MM.1S (cell line): ENCODE results near the gene ARPC1A.
A peak's percentile ranks its signal among the peaks of the same experiment; 100 is the strongest.
"Not testable (repeated sequence)": the region's sequence is repeated elsewhere in the genome, so short reads cannot be mapped to it uniquely, and the experiment has no call there.

ENCODE experiments used
- DNase-seq: peaks from one replicate; pipeline ENCODE4 v3.0.0-alpha.2; 2015
- H2AFZ ChIP-seq: fragments of 300-600 bp; sonication (generic); 2 replicates; pipeline ENCODE4 v1.6.0; 2016; ENCODE audit warnings: antibody characterized with exemption, low read length
- H3F3A ChIP-seq: fragments of 300-600 bp; sonication (generic); 2 replicates; pipeline ENCODE4 v1.6.1; 2016; ENCODE audit warnings: mild to moderate bottlenecking, antibody characterized with exemption, low read length, moderate library complexity, mixed read lengths; ENCODE audit not compliant: insufficient read depth
- H3K27ac ChIP-seq: fragments of 300-600 bp; sonication (generic); 2 replicates; pipeline ENCODE4 v1.5.1; 2016; ENCODE audit warnings: mild to moderate bottlenecking, low read length
- H3K27me3 ChIP-seq: fragments of 300-600 bp; sonication (generic); replicated peaks from 2 replicates; pipeline ENCODE4 v1.6.0; 2016; ENCODE audit warnings: low read length; ENCODE audit not compliant: insufficient read depth
- H3K36me3 ChIP-seq: fragments of 300-600 bp; sonication (generic); replicated peaks from 2 replicates; pipeline ENCODE4 v1.6.1; 2016; ENCODE audit warnings: mild to moderate bottlenecking, low read length, mixed read lengths; ENCODE audit not compliant: insufficient read depth
- H3K4me1 ChIP-seq: fragments of 300-600 bp; sonication (generic); 2 replicates; pipeline ENCODE4 v1.6.1; 2016; ENCODE audit warnings: low read length, mixed read lengths
- H3K4me2 ChIP-seq: fragments of 300-600 bp; sonication (generic); 2 replicates; pipeline ENCODE4 v1.6.0; 2016; ENCODE audit warnings: low read depth, low read length
- H3K4me3 ChIP-seq: fragments of 300-600 bp; sonication (generic); 2 replicates; pipeline ENCODE4 v1.5.1; 2016; ENCODE audit warnings: low read length, mixed read lengths
- H3K79me2 ChIP-seq: fragments of 300-600 bp; sonication (generic); 2 replicates; pipeline ENCODE4 v1.6.1; 2016; ENCODE audit warnings: mixed run types, low read length, mixed read lengths
- H3K9ac ChIP-seq: fragments of 300-600 bp; sonication (generic); 2 replicates; pipeline ENCODE4 v1.6.1; 2016; ENCODE audit warnings: low read length, mixed read lengths
- H3K9me2 ChIP-seq: fragments of 300-600 bp; sonication (generic); replicated peaks from 2 replicates; pipeline ENCODE4 v1.6.1; 2016; ENCODE audit warnings: mild to moderate bottlenecking, low read length, mixed read lengths; ENCODE audit not compliant: insufficient read depth
- H3K9me3 ChIP-seq: fragments of 300-600 bp; sonication (generic); replicated peaks from 2 replicates; pipeline ENCODE4 v1.6.1; 2016; ENCODE audit warnings: mild to moderate bottlenecking, low read length, mixed read lengths; ENCODE audit not compliant: insufficient read depth
- H4K20me1 ChIP-seq: fragments of 300-600 bp; sonication (generic); 2 replicates; pipeline ENCODE4 v1.6.1; 2016; ENCODE audit warnings: mild to moderate bottlenecking, low read length, moderate library complexity, mixed read lengths; ENCODE audit not compliant: insufficient read depth
- TF ChIP-seq, protein P1 (sequence below): fragments of 300-600 bp; sonication (generic); IDR thresholded peaks from 2 replicates; pipeline ENCODE4 v1.5.1; 2016; ENCODE audit warnings: antibody characterized with exemption, low read length, mixed read lengths

ARPC1A gene

DNA sequence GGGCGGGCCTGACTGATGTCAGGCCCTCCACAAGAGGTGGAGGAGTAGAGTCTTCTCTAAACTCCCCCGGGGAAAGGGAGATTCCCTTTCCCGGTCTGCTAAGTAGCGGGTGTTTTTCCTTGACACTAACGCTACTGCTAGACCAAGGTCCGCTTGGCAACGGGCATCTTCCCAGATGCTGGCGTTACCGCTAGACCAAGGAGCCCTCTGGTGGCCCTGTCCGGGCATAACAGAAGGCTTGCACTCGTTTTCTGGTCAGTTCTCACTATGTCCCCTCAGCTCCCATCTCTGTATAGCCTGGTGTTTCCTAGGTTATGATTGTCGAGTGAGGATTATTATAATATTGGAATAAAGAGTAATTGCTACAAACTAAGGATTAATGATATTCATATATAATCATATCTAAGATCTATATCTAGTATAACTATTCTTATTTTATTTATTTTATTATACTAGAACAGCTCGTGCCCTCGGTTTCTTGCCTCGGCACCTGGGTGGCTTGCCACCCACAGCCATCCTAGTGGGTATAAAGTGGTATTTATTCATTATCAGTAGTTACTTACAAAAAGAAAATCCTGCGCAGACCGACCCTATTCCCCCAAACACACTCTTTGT lies 89.9 kb downstream of the ARPC1A start:
- H3K27me3 ChIP-seq, H3K9me3 ChIP-seq, H3F3A ChIP-seq, H2AFZ ChIP-seq, H3K9me2 ChIP-seq, H3K4me1 ChIP-seq, H3K27ac ChIP-seq, H3K9ac ChIP-seq, H3K4me3 ChIP-seq, H4K20me1 ChIP-seq, H3K4me2 ChIP-seq, DNase-seq: not testable (repeated sequence)
- peaks cover 43% of the 10 kb centered on the region for H3K79me2 ChIP-seq
- TF ChIP-seq, protein P1, sequence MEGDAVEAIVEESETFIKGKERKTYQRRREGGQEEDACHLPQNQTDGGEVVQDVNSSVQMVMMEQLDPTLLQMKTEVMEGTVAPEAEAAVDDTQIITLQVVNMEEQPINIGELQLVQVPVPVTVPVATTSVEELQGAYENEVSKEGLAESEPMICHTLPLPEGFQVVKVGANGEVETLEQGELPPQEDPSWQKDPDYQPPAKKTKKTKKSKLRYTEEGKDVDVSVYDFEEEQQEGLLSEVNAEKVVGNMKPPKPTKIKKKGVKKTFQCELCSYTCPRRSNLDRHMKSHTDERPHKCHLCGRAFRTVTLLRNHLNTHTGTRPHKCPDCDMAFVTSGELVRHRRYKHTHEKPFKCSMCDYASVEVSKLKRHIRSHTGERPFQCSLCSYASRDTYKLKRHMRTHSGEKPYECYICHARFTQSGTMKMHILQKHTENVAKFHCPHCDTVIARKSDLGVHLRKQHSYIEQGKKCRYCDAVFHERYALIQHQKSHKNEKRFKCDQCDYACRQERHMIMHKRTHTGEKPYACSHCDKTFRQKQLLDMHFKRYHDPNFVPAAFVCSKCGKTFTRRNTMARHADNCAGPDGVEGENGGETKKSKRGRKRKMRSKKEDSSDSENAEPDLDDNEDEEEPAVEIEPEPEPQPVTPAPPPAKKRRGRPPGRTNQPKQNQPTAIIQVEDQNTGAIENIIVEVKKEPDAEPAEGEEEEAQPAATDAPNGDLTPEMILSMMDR, result peak; percentile 37
- peaks cover 13% of the 10 kb centered on the region for H3K36me3 ChIP-seq
